HL-60/S4 treated with phorbol 12-myristate 13-acetate at 8.2 ng/mL for 4 days and 3 days (cell line): ENCODE measurements around the gene HPS3.
"Not testable (repeated sequence)": the region's sequence is repeated elsewhere in the genome, so short reads cannot be mapped to it uniquely, and the experiment has no call there.

Experiments used
- in situ Hi-C: fragments of 300-500 bp; cut with MboI; formaldehyde crosslinking; loops from 2 replicates; pipeline ENCODE4 v1.15.0; 2022; ENCODE audit warnings: low sequenced_read_pairs

Gene HPS3, protein sequence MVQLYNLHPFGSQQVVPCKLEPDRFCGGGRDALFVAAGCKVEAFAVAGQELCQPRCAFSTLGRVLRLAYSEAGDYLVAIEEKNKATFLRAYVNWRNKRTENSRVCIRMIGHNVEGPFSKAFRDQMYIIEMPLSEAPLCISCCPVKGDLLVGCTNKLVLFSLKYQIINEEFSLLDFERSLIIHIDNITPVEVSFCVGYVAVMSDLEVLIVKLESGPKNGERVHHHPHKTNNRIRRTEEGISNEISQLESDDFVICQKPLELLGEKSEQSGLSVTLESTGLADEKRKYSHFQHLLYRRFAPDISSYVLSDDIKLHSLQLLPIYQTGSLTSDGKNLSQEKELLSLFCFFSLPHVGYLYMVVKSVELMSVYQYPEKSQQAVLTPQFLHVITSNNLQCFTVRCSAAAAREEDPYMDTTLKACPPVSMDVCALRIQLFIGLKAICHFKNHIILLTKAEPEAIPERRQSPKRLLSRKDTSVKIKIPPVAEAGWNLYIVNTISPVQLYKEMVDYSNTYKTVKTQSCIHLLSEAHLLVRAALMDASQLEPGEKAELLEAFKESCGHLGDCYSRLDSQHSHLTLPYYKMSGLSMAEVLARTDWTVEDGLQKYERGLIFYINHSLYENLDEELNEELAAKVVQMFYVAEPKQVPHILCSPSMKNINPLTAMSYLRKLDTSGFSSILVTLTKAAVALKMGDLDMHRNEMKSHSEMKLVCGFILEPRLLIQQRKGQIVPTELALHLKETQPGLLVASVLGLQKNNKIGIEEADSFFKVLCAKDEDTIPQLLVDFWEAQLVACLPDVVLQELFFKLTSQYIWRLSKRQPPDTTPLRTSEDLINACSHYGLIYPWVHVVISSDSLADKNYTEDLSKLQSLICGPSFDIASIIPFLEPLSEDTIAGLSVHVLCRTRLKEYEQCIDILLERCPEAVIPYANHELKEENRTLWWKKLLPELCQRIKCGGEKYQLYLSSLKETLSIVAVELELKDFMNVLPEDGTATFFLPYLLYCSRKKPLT

GRCh38 chr3:149129326-149130205 lies at the start of gene HPS3:
Gene HPS3 (plus strand): TSS chr3:149129638. CDS start chr3:149129724, 86 bp downstream.
- in situ Hi-C loops: loop anchor here (5.0 kb wide), 1 partner anchor 143 kb away; no protein-coding TSS in a partner anchor

DNA sequence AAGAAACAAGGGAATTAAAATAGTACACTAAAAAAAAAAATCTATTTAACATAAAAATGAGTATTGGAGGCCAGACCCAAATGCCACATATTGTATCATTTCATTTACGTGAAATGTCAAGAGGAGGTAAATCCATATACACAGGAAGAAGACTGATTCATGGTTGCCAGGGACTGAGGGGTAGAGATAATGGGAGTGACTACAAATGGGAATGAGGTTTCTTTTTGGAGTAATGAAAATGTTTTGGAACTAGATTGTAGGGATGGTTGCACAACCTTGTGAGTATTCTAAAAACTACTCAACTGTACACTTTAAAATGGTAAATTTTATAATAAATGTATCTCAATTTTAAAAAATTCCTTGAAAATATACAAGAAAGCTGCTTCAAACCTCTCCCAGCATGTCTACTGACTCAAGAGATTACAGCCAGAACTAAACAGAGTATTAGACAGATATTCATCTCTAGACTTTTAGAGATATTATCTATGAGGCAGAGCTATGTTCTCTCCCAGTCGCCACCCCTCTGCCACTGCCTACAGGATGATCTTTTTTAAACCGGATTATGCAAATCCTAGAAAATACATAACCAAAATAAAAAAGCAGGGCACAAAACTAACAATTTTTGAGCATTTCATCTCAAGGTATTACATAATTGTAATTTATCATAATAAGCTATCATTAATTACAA lies 49.3 kb upstream of the HPS3 start:
- in situ Hi-C loops: no loop called here

DNA sequence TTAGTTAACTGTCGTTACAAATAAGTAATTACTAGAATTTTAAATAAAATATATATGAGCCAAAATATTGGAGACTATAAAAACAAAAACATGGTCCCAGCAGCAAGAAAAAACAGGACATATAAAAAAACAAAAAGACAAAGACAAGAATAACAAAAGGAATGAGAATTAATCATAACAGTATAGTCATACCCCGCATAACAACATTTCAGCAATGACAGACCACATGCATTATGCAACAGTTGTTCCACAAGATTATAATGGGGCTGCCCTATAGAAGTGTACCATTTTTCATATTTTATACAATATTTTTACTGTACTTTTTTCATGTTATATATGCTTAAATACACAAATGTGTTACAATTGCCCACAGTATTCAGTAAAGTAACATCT lies 48.7 kb upstream of the HPS3 start:
- in situ Hi-C loops: no loop called here

DNA sequence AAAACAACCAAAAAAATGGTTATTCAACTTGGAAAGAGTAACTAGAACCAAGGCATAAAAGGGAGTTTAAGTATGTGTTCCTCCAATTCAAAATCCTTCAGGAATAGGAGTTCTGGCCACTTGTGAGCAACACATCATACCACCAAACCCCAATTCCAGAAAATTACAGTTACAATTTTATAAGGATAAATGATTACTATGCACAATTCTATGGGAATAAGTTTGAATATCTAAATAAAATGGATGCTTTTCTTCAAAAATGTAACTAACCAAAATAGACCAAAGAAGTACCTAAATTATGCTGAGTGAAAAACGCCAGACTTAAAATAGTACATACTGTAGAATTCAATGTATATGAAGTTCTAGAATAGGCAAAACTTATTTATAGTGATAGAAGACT lies 47.7 kb upstream of the HPS3 start:
- in situ Hi-C loops: no loop called here

GRCh38 chr3:149085828-149086231 lies 43.6 kb upstream of the HPS3 start:
- in situ Hi-C loops: no loop called here

- in situ Hi-C loops: no loop called here
Measured at GRCh38 chr3:149086232-149086988, 43.0 kb upstream of the HPS3 start, which contains the start of gene HLTF. Gene HLTF (minus strand): TSS chr3:149086533. CDS start chr3:149086336, 197 bp downstream.

DNA sequence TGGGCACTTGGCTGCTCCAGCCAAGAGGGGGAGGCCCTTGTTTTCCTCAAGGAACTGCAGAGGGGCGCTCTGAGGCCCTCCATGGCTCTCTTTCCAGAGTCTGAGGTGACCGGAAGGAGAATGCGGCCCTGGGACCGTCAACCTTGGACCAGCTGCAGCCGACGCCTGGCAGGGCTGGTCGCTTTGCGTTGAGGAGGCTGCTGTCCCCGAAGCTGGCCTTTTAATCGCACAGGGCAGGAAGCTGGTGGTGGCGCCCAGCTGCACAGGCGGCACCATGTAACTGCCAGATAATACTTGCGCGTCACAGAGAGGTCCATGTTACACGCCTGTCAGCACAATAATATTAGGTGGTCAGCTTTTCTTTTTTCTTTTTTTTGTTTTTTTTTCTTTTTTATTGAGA lies 42.2 kb upstream of the HPS3 start:
- in situ Hi-C loops: no loop called here

- in situ Hi-C loops: no loop called here
Measured at GRCh38 chr3:149089395-149089794, 40.0 kb upstream of the HPS3 start.

GRCh38 chr3:149090461-149090860 lies 39.0 kb upstream of the HPS3 start:
- in situ Hi-C loops: no loop called here

GRCh38 chr3:149090907-149091306 lies 38.5 kb upstream of the HPS3 start:
- in situ Hi-C loops: no loop called here

- in situ Hi-C loops: no loop called here
Measured at GRCh38 chr3:149091983-149092382, 37.5 kb upstream of the HPS3 start.

- in situ Hi-C loops: no loop called here
Measured at GRCh38 chr3:149095487-149095886, 34.0 kb upstream of the HPS3 start.

DNA sequence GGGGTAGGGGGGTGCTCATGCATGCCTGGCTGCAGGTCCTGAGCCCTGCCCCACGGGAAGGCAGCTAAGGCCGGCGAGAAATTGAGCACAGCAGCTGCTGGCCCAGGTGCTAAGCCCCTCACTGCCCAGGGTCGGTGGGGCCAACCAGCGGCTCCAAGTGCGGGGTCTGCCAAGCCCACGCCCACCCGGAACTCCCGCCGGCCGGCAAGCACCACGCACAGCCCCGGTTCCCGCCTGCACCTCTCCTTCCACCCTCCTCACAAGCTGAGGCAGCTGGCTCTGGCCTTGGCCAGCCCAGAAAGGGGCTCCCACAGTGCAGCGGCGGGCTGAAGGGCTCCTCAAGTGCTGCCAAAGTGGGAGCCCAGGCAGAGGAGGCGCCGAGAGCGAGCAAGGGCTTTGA lies 31.5 kb upstream of the HPS3 start:
- in situ Hi-C loops: not testable (repeated sequence)

DNA sequence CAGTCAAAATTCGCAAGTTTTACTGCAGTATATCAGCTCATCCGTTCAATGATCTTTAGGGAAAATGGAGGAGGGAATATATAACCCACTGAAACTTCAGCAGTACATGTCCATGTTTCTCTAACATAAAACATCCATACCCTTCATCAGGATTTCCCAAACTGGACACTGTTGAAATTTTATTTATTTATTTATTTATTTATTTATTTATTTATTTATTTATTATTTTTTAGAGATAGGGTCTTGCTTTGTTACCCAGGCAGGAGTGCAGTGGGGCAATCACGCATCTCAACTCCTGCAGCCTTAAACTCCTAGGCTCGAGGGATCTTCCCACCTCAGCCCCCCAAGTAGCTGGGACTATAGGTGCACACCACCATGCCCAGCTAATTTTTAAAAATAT lies 28.3 kb upstream of the HPS3 start:
- in situ Hi-C loops: no loop called here

DNA sequence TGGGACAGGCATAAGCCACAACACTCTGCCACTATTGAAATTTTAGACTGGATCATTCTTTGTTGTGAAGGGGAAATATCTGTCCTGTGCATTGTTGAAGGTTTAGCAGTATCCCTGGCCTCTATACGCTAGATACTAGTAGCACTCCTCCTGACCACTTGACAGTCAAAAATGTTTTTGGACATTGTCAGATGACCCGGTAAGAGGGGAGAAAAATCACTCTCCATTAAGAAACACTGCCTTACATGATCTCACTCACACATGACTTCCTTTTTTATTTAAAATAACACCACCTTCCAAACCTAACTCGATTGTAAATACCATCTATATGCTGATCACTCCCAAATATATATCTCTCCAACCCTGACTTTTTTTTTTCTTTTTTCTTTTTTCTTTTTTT lies 27.8 kb upstream of the HPS3 start:
- in situ Hi-C loops: no loop called here

DNA sequence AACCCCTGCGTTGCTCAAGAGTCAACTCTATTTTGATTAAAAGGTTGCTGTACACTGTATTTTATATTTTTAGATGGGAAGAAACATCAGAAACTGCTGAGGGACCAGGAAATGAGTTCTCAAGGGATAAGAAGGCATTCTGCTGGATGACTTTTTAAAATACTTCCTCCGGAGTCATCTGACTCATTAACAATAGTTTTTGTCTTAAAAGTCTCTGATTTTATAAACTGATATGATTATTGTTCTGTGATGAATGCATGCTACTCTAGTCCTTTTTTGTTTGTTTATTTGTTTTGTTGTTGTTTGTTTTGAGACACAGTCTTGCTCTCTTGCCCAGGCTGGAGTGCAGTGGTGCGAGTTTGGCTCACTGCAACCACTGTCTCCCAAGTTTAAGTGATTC lies 25.0 kb upstream of the HPS3 start:
- in situ Hi-C loops: no loop called here

GRCh38 chr3:149114458-149114857 lies 15.0 kb upstream of the HPS3 start:
- in situ Hi-C loops: no loop called here

- in situ Hi-C loops: no loop called here
Measured at GRCh38 chr3:149115114-149115513, 14.3 kb upstream of the HPS3 start.

- in situ Hi-C loops: no loop called here
Measured at GRCh38 chr3:149118724-149119123, 10.7 kb upstream of the HPS3 start.
